Activated T-cell treated with anti-CD3 and anti-CD28 coated beads for 4 hours (primary cell): ENCODE results near the gene TIAM1.
A peak's percentile ranks its signal among the peaks of the same experiment; 100 is the strongest.

Experiments
- DNase-seq: peaks from one replicate; pipeline ENCODE4 v3.0.0-alpha.2; 2020

TIAM1 gene

GRCh38 chr21:31354604-31355443, 10.8 kb upstream of the TIAM1 start:
- DNase-seq, result peak; percentile 64

GRCh38 chr21:31354122-31354521, 10.1 kb upstream of the TIAM1 start:
- no peak for DNase-seq

GRCh38 chr21:31352836-31353235, 8.8 kb upstream of the TIAM1 start:
- DNase-seq, result no peak

GRCh38 chr21:31351960-31352359, 7.9 kb upstream of the TIAM1 start:
- DNase-seq, result no peak

- no peak for DNase-seq
Measured at GRCh38 chr21:31351438-31351837, 7.4 kb upstream of the TIAM1 start.

GRCh38 chr21:31349208-31349607, 5.1 kb upstream of the TIAM1 start:
- DNase-seq, result no peak

- no peak for DNase-seq
Measured at GRCh38 chr21:31348188-31348587, 4.1 kb upstream of the TIAM1 start.

GRCh38 chr21:31347435-31348032, 3.5 kb upstream of the TIAM1 start:
- DNase-seq, result no peak

- no peak for DNase-seq
Measured at GRCh38 chr21:31346256-31346821, 2.3 kb upstream of the TIAM1 start.

GRCh38 chr21:31345136-31345535, 1.1 kb upstream of the TIAM1 start:
- no peak for DNase-seq

GRCh38 chr21:31343030-31343510, 991 bp downstream of the TIAM1 start:
- no peak for DNase-seq

GRCh38 chr21:31342348-31342747, 1.7 kb downstream of the TIAM1 start:
- DNase-seq, result no peak

GRCh38 chr21:31340942-31341487, 3.0 kb downstream of the TIAM1 start:
- DNase-seq, result no peak

GRCh38 chr21:31340514-31340913, 3.5 kb downstream of the TIAM1 start:
- no peak for DNase-seq

- no peak for DNase-seq
Measured at GRCh38 chr21:31339721-31340120, 4.3 kb downstream of the TIAM1 start.

GRCh38 chr21:31338908-31339368, 5.1 kb downstream of the TIAM1 start:
- no peak for DNase-seq

GRCh38 chr21:31337996-31338907, 5.8 kb downstream of the TIAM1 start:
- no peak for DNase-seq

GRCh38 chr21:31337086-31337485, 7.0 kb downstream of the TIAM1 start:
- no peak for DNase-seq

- no peak for DNase-seq
Measured at GRCh38 chr21:31336739-31337040, 7.4 kb downstream of the TIAM1 start.

GRCh38 chr21:31335957-31336738, 7.9 kb downstream of the TIAM1 start:
- DNase-seq, result no peak

- no peak for DNase-seq
Measured at GRCh38 chr21:31334648-31335121, 9.4 kb downstream of the TIAM1 start.

- no peak for DNase-seq
Measured at GRCh38 chr21:31332525-31332924, 11.5 kb downstream of the TIAM1 start.
